WTC11 (cell line): ENCODE measurements around the gene P3H4.

ENCODE experiments used
- CTCF ChIP-seq: fragments of 200-600 bp; IDR thresholded peaks from 2 replicates; pipeline ENCODE4 v1.8.0; 2022; ENCODE audit warnings: antibody characterized with exemption
- E2F5 ChIP-seq: sonication (generic); formaldehyde crosslinking; IDR thresholded peaks from 2 replicates; pipeline ENCODE4 v1.8.1; 2022; ENCODE audit warnings: mild to moderate bottlenecking, moderate library complexity, missing genetic modification reagents
- ELF4 ChIP-seq: sonication (generic); formaldehyde crosslinking; IDR thresholded peaks from 2 replicates; pipeline ENCODE4 v1.8.1; 2022; ENCODE audit warnings: low read depth, mild to moderate bottlenecking, moderate library complexity, missing genetic modification reagents
- FOXP4 ChIP-seq: sonication (generic); formaldehyde crosslinking; IDR thresholded peaks from 2 replicates; pipeline ENCODE4 v1.8.0; 2022; ENCODE audit warnings: mild to moderate bottlenecking, missing genetic modification reagents
- MAX ChIP-seq: sonication (generic); formaldehyde crosslinking; IDR thresholded peaks from 2 replicates; pipeline ENCODE4 v1.8.0; 2022; ENCODE audit warnings: mild to moderate bottlenecking, missing genetic modification reagents
- SP1 ChIP-seq: sonication (generic); formaldehyde crosslinking; conservative IDR thresholded peaks from 2 replicates; pipeline ENCODE4 v1.8.1; 2022; ENCODE audit warnings: missing genetic modification reagents
- TEAD4 ChIP-seq: sonication (generic); formaldehyde crosslinking; IDR thresholded peaks from 2 replicates; pipeline ENCODE4 v1.8.0; 2022; ENCODE audit warnings: mild to moderate bottlenecking, missing genetic modification reagents
- ZBTB21 ChIP-seq: sonication (generic); formaldehyde crosslinking; IDR thresholded peaks from 2 replicates; pipeline ENCODE4 v1.8.1; 2023; ENCODE audit warnings: mild to moderate bottlenecking, missing genetic modification reagents, borderline replicate concordance
- ZNF138 ChIP-seq: sonication (generic); formaldehyde crosslinking; conservative IDR thresholded peaks from 2 replicates; pipeline ENCODE4 v1.8.1; 2022; ENCODE audit warnings: mild to moderate bottlenecking, moderate library complexity, missing genetic modification reagents

- TF ChIP-seq MAX (no peak), CTCF (no peak), E2F5 (CRISPR knock-in tag) (no peak), FOXP4 (no peak), ZNF138 (CRISPR knock-in tag) (no peak), ZBTB21 (CRISPR knock-in tag) (no peak), ELF4 (CRISPR knock-in tag) (no peak), TEAD4 (CRISPR knock-in tag) (no peak), SP1 (no peak)
These were observed 40.2 kb downstream of the P3H4 start for GRCh38 chr17:41771389-41772206.
